ENCODE data around the gene NIBAN1.

DNA sequence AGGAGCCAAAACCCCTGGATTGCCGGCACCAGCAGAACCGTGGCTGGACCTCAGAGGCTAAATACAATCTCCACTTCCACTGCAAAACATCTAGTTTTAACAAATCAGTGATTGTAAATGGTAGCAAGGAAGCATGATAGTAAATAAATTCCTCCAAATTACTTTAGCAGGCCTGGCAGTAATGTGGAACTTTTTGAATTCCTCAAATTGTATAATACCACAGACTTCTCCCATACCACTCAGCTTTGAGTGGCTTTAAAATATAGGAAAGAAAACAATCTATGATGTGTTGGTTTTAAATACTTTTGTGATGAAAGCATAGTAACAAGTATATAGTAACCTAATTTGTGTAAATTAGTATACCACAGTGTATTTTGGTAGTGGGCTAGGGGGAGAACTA lies 34.1 kb downstream of the NIBAN1 start:
- TF ChIP-seq EP300 (IDR thresholded peaks at IDR 0.05) (no peak), CTCF (IDR thresholded peaks at IDR 0.05) (no peak)
